KOPT-K1 (cell line): ENCODE data around the gene GSK3B.

Source experiments
- H3K27ac ChIP-seq: fragments of 200-600 bp; sonication (generic); 2 replicates; pipeline ENCODE4 v1.5.1; 2016; ENCODE audit warnings: antibody characterized with exemption, mild to moderate bottlenecking, low read depth, low read length; ENCODE audit not compliant: poor library complexity, severe bottlenecking
- H3K36me3 ChIP-seq: fragments of 200-600 bp; sonication (generic); 2 replicates; pipeline ENCODE4 v1.5.1; 2017; ENCODE audit warnings: antibody characterized with exemption, mild to moderate bottlenecking, low read length, moderate library complexity; ENCODE audit not compliant: insufficient read depth
- H3K9me3 ChIP-seq: fragments of 200-600 bp; sonication (generic); 2 replicates; pipeline ENCODE4 v1.5.1; 2017; ENCODE audit warnings: antibody characterized with exemption, low read length, mild to moderate bottlenecking; ENCODE audit not compliant: insufficient read depth, poor library complexity, severe bottlenecking

Gene GSK3B

GRCh38 chr3:119810018-119810435, 284.2 kb downstream of the GSK3B start:
- H3K9me3 ChIP-seq, result no peaks in the 10 kb centered on the region
- H3K27ac ChIP-seq, result no peak overlapping the region
- H3K36me3 ChIP-seq, result no peaks in the 10 kb centered on the region

- Histone ChIP-seq H3K36me3 (no peaks in the 10 kb centered on the region), H3K9me3 (no peaks in the 10 kb centered on the region), H3K27ac (no peak overlapping the region)
These were observed 284.8 kb downstream of the GSK3B start for GRCh38 chr3:119809249-119810017.

GRCh38 chr3:119808843-119809242, 285.4 kb downstream of the GSK3B start:
- Histone ChIP-seq H3K27ac (no peak overlapping the region), H3K9me3 (no peaks in the 10 kb centered on the region), H3K36me3 (no peaks in the 10 kb centered on the region)

GRCh38 chr3:119808244-119808643, 286.0 kb downstream of the GSK3B start:
- no peaks in the 10 kb centered on the region for H3K9me3 ChIP-seq
- no peak overlapping the region for H3K27ac ChIP-seq
- no peaks in the 10 kb centered on the region for H3K36me3 ChIP-seq

GRCh38 chr3:119800844-119801243, 293.4 kb downstream of the GSK3B start:
- Histone ChIP-seq H3K36me3 (no peaks in the 10 kb centered on the region), H3K27ac (no peak overlapping the region), H3K9me3 (no peaks in the 10 kb centered on the region)

- Histone ChIP-seq H3K27ac (no peak overlapping the region), H3K9me3 (no peaks in the 10 kb centered on the region), H3K36me3 (no peaks in the 10 kb centered on the region)
These were observed 297.5 kb downstream of the GSK3B start for GRCh38 chr3:119796785-119797184.

- H3K27ac ChIP-seq, result no peak overlapping the region
- H3K36me3 ChIP-seq, result no peaks in the 10 kb centered on the region
- no peaks in the 10 kb centered on the region for H3K9me3 ChIP-seq
These were observed 297.9 kb downstream of the GSK3B start for GRCh38 chr3:119796368-119796767.

GRCh38 chr3:119795849-119796248, 298.4 kb downstream of the GSK3B start:
- Histone ChIP-seq H3K9me3 (no peaks in the 10 kb centered on the region), H3K27ac (no peak overlapping the region), H3K36me3 (no peaks in the 10 kb centered on the region)

GRCh38 chr3:119794971-119795612, 299.2 kb downstream of the GSK3B start:
- Histone ChIP-seq H3K27ac (no peak overlapping the region), H3K9me3 (no peaks in the 10 kb centered on the region), H3K36me3 (no peaks in the 10 kb centered on the region)

GRCh38 chr3:119794401-119794800, 299.8 kb downstream of the GSK3B start:
- H3K27ac ChIP-seq, result no peak overlapping the region
- H3K9me3 ChIP-seq, result no peaks in the 10 kb centered on the region
- no peaks in the 10 kb centered on the region for H3K36me3 ChIP-seq

- no peak overlapping the region for H3K27ac ChIP-seq
- no peaks in the 10 kb centered on the region for H3K9me3 ChIP-seq
- H3K36me3 ChIP-seq, result no peaks in the 10 kb centered on the region
These were observed 302.0 kb downstream of the GSK3B start for GRCh38 chr3:119792270-119792669.

GRCh38 chr3:119790369-119790768, 303.9 kb downstream of the GSK3B start:
- Histone ChIP-seq H3K9me3 (no peaks in the 10 kb centered on the region), H3K27ac (no peak overlapping the region), H3K36me3 (no peaks in the 10 kb centered on the region)

GRCh38 chr3:119786409-119786808, 307.8 kb downstream of the GSK3B start:
- no peak overlapping the region for H3K27ac ChIP-seq
- no peaks in the 10 kb centered on the region for H3K36me3 ChIP-seq
- H3K9me3 ChIP-seq, result no peaks in the 10 kb centered on the region

GRCh38 chr3:119783883-119784282, 310.4 kb downstream of the GSK3B start:
- Histone ChIP-seq H3K9me3 (no peaks in the 10 kb centered on the region), H3K27ac (no peak overlapping the region), H3K36me3 (no peaks in the 10 kb centered on the region)

- Histone ChIP-seq H3K9me3 (no peaks in the 10 kb centered on the region), H3K27ac (no peak overlapping the region)
These were observed 311.0 kb downstream of the GSK3B start for GRCh38 chr3:119783255-119783654.

GRCh38 chr3:119782460-119782859, 311.8 kb downstream of the GSK3B start:
- H3K36me3 ChIP-seq, result no peaks in the 10 kb centered on the region
- H3K27ac ChIP-seq, result no peak overlapping the region

More at GRCh38 chr3:119783255-119783654, 311.0 kb downstream of the GSK3B start:
- H3K36me3 ChIP-seq, result no peaks in the 10 kb centered on the region

More at GRCh38 chr3:119782460-119782859, 311.8 kb downstream of the GSK3B start:
- no peaks in the 10 kb centered on the region for H3K9me3 ChIP-seq
